Adrenal gland (tissue), 5 donors: Measurements from ENCODE around the gene TTI1.

Experiments
- CTCF ChIP-seq, 6 experiments: fragments of 450-650 bp in 4 of 6; fragments of 200-600 bp in 2 of 6; sonication (generic) in 1 of 6; IDR thresholded peaks; 1 replicate in 5 of 6; 2 replicates in 1 of 6; pipeline versions ENCODE4 v1.5.1 to v1.8.0; 2016 to 2021; ENCODE audit warnings: antibody characterized with exemption in 6 of 6, mild to moderate bottlenecking in 2 of 6, moderate library complexity in 1 of 6
- POLR2A ChIP-seq, 2 donors: fragments of 450-650 bp; IDR thresholded peaks; one replicate each; pipeline ENCODE4 v1.6.1; 2017; ENCODE audit warnings: antibody characterized with exemption in 2 of 2, mild to moderate bottlenecking in 2 of 2, moderate library complexity in 1 of 2
- donor health status: DM: no; HTN: no; CAD: no.

GRCh38 chr20:37958856-37959520 is 74.3 kb downstream of the TTI1 start:
- TF ChIP-seq CTCF (IDR thresholded peaks at IDR 0.05) (no peak), POLR2A (IDR thresholded peaks at IDR 0.05) (no peak)
